Measurements from ENCODE around the gene COL17A1.

DNA sequence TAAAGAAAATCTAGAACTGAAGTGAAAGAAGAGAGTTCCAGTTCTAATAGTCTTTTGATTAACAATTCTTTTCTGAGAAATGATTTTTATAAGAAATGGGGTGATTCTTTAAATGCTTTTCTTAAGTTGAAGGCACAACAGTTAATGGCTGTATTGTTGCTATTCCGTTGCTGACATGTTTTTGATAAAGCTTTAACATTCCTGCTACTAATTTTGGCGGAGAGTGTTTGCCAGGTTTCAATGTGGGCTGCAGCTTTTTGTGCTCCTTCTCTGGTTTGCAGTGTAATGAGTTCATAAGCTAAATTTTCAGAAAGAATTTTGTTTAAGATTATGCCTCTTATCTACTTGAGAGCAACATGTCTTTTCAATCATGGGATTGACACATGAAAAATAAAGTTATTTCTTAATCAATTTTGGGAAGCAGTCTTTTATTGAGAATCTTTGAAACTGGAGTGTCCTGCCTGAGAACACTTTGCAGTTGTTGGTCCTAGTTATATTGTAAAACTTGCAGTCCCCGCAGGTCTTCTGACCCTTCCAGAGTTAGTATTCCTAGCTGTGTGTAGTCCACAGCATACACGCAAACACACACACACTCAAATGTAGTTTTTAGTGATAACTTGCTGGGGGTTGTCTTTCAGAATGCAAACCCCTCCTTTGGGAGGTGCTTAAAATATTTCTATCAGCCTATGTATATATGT lies 56.7 kb downstream of the COL17A1 start:
- no peak for TF ChIP-seq EZH2 (IDR thresholded peaks at IDR 0.05; ENCODE audit: insufficient read depth, low read length)
- TF ChIP-seq, protein P1, sequence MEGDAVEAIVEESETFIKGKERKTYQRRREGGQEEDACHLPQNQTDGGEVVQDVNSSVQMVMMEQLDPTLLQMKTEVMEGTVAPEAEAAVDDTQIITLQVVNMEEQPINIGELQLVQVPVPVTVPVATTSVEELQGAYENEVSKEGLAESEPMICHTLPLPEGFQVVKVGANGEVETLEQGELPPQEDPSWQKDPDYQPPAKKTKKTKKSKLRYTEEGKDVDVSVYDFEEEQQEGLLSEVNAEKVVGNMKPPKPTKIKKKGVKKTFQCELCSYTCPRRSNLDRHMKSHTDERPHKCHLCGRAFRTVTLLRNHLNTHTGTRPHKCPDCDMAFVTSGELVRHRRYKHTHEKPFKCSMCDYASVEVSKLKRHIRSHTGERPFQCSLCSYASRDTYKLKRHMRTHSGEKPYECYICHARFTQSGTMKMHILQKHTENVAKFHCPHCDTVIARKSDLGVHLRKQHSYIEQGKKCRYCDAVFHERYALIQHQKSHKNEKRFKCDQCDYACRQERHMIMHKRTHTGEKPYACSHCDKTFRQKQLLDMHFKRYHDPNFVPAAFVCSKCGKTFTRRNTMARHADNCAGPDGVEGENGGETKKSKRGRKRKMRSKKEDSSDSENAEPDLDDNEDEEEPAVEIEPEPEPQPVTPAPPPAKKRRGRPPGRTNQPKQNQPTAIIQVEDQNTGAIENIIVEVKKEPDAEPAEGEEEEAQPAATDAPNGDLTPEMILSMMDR (IDR thresholded peaks at IDR 0.05; ENCODE audit: insufficient read depth, low read depth, low read length) = no peak
